ENCODE results near the gene SLC4A1AP. TPM values are rescaled to one million over a fixed set of nuclear protein-coding genes. Genes with fewer than 3 reads are reported as not detected.

SLC4A1AP gene
- total and polyA plus RNA-seq, 9 of the 15 experiments (the other 6 are each of a cell fraction or from before 2014, with no cell fraction given), result 8.1 to 40.5 (median 35.3) TPM

- TF ChIP-seq NR1H2 (CRISPR knock-in tag; IDR thresholded peaks at IDR 0.05), result no peak
- no peak for TF ChIP-seq CBX3 (IDR thresholded peaks at IDR 0.05; ENCODE audit: borderline replicate concordance in 1 of 2, low read length in 2 of 2)
- no peak for TF ChIP-seq SRF (CRISPR knock-in tag; IDR thresholded peaks at IDR 0.05)
- TF ChIP-seq STAT5B (CRISPR knock-in tag; IDR thresholded peaks at IDR 0.05), result no peak
- TF ChIP-seq CBX1 (IDR thresholded peaks at IDR 0.05; ENCODE audit: low read depth), result no peak
- peak; percentile 42; the same call in 1 of the 2 replicates for TF ChIP-seq ARID1B (IDR thresholded peaks at IDR 0.05)
- TF ChIP-seq PREB (CRISPR knock-in tag; IDR thresholded peaks at IDR 0.05), result no peak
- TF ChIP-seq ZNF785 (CRISPR knock-in tag; IDR thresholded peaks at IDR 0.05), result no peak
- TF ChIP-seq ZNF584 (CRISPR knock-in tag; IDR thresholded peaks at IDR 0.05; ENCODE audit: low read depth), result peak; percentile 47; the same call in 1 of the 2 replicates
- TF ChIP-seq RBM25 (IDR thresholded peaks at IDR 0.05; ENCODE audit: low read depth, low read length, severe bottlenecking), result no peak
- TF ChIP-seq BRD9 (IDR thresholded peaks at IDR 0.05; ENCODE audit: low read depth, partially characterized antibody), result no peak
- peak; percentile 59; the same call in 1 of the 2 replicates for TF ChIP-seq SPI1 (IDR thresholded peaks at IDR 0.05; ENCODE audit: borderline replicate concordance, low read depth, low read length)
- no peak for TF ChIP-seq HMGXB4 (CRISPR knock-in tag; IDR thresholded peaks at IDR 0.05)
- no peak for TF ChIP-seq SRSF1 (IDR thresholded peaks at IDR 0.05; ENCODE audit: low read depth, low read length)
- peak; percentile 46; the same call in 1 of the 2 replicates for TF ChIP-seq MYC (IDR thresholded peaks at IDR 0.05; ENCODE audit: low read depth, low read length)
- no peak for TF ChIP-seq MYC (CRISPR knock-in tag; IDR thresholded peaks at IDR 0.05; ENCODE audit: borderline replicate concordance, low read depth)
- no peak for TF ChIP-seq NR0B1 (IDR thresholded peaks at IDR 0.05; ENCODE audit: partially characterized antibody)
- TF ChIP-seq ZNF436 (CRISPR knock-in tag; IDR thresholded peaks at IDR 0.05), result no peak
- TF ChIP-seq ZNF232 (CRISPR knock-in tag; IDR thresholded peaks at IDR 0.05), result no peak
- no peak for TF ChIP-seq ZNF140 (CRISPR knock-in tag; IDR thresholded peaks at IDR 0.05)
Observed at GRCh38 chr2:27705851-27706622, 42.3 kb downstream of the SLC4A1AP start (continued).
